Hematopoietic multipotent progenitor cell (in vitro differentiated cells): Measurements from ENCODE around the gene TSSK6. TPM values are rescaled to one million over a fixed set of nuclear protein-coding genes. Genes with fewer than 3 reads are reported as not detected.

ENCODE experiments used
- DNase-seq, 3 donors: peaks; one replicate each; pipeline ENCODE4 v3.0.0-alpha.2; 2011 to 2015; ENCODE audit warnings: low read depth in 2 of 3, low spot score in 2 of 3
- total RNA-seq: library from RNA; depleted of rRNA; stranded (reverse); fragments of >200 nt; gene quantifications from one replicate; pipeline ENCODE4 v1.2.3, GENCODE V29; 2012

TSSK6 gene
- total RNA-seq, 1 donor, result 5.4 TPM

DNA sequence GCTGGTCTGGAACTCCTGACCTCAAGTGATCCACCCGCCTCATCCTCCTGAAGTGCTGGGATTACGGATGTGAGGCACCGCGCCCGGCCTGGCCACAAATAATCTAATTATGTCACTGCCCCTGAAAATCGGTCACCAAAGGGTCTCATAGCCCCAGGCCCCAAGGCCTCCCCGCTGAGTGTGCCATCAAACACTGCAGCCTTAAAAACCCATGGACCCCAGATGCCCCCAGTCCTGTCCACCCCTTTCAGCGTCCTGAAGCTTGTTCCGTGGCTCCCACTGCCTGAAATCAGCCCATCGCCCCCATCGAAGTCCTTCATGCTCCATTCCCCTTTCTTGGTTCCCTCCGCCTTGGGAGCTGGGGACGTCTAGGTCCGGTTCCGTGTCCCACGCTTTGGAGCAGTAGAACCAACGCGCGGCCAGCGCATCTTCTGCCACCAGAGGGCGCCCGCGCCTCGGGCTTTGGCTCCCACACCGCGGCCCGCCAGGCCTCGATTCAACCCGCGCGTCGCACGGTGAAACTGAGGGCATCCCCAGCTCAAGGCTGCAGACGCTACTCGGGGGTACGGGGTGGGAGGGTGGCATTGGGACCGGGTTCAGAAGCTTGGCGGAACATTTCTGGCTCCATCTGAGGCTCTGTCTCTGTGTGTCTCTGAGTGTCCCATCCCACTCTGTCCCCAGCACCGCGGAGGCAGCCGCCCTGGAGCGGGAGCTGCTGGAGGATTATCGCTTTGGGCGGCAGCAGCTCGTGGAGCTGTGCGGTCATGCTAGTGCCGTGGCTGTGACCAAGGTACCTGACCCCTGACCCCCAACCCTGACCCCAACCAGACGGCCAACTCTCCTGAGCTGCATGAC, 16.8 kb upstream of the TSSK6 start:
- peak; percentile 68 to 86 (median 77) for DNase-seq

DNA sequence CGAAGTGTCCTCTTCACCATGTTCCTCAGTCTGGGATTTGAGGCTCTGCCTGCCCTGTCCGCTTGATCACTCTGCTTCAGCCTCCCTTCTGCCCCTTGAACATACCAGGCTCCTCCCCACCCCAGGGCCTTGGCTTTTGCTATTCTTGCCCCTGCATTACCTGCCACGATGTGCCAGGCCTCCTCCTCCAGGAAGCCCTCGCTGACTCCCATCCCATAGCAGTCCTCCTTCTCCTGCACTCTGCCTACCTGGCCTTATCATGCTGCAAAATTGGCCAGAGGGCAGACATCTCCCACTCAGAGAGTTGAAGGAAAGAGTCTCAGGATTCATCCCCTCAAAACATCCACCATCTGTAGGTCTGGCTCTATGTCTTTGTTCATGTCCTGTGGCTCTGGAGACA, 15.5 kb upstream of the TSSK6 start:
- no peak for DNase-seq

DNA sequence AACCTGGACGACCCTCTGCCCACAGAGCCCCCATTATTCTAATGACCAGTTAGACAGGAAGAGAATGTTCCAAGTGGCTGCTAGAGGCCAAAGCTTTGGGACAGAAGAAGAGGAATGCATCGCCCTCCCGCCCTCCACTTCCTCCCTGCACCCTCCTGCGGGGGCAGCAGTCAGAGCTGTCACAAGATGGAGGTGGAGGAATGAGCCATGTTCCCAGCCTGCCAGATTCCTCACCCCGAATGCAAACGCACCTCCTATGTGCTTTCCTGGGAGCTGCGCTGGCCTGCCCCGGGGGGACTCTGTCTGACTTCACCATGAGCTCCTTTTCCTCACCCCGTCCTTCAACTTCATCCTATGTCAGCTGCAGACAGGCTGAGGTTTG, 15.1 kb upstream of the TSSK6 start:
- no peak for DNase-seq

DNA sequence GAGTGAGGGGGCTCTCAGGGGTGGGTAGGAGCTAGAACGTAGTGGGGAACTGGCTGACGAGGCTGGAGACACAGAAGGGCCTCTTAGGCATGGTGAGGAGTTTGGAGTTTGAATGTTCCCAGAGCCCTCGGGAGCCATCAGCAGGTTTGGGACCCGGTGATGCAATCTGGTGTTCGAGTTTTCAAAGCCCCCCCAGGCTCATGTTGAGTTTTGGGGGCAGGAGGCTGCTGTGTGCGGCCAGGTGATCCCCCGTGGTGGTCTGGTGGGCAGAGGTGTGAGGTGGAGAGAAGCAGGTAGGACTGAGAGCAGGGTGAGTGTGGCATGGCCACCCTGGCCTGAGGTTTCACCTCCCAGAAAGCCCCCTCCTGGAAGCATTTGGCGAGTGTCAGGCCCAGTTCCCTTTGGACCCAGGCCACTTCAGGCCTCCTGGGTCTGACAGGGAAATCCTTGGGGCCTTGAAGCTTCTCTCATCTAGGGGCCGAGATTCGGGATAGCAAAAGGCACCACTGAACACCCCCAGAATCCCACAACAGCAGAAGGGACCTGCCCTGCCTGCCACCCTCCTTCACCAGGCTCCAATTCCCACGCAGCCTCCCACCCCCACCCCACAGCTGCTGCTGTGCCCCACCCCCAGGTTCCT, 14.6 kb upstream of the TSSK6 start:
- no peak for DNase-seq

DNA sequence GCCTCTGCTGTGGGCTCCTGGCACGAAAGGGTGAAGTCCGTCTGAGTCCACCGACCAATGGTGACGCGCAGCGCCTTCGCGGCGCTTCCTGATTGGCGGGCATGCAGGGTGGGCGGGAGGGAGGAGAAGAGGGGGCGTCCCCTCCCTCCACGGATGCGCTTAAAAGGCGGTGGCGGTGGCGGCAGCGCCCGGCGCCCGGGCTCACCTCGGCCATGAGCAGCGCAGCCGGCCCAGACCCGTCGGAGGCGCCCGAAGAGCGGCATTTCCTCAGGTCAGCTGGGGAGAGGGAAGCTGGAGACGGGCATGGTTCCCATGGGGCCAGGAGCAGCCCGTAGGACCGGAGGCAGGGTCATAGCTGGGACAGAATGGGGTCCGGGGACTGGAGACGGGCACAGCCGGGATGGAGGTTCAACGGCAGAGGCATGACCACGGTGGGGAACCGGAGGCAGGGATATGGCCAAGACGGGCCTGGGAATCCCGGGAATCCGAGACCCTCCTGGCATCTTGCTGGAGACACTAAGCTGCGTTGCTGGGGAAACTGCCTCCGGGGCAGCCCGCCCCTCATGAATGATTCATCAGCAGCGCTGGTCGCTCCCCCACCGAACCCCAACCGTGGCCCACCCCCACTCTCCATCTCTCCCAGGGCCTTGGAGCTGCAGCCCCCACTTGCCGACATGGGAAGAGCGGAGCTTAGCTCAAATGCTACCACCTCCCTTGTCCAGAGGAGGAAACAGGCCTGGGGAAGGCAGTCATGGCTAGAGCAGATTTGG, 13.6 kb upstream of the TSSK6 start, which contains the start of gene YJEFN3:
Gene YJEFN3 (plus strand): TSS at position 191 of the 770 bp plus-strand sequence. CDS start 22 bp downstream, at position 213.
- DNase-seq, result no peak

DNA sequence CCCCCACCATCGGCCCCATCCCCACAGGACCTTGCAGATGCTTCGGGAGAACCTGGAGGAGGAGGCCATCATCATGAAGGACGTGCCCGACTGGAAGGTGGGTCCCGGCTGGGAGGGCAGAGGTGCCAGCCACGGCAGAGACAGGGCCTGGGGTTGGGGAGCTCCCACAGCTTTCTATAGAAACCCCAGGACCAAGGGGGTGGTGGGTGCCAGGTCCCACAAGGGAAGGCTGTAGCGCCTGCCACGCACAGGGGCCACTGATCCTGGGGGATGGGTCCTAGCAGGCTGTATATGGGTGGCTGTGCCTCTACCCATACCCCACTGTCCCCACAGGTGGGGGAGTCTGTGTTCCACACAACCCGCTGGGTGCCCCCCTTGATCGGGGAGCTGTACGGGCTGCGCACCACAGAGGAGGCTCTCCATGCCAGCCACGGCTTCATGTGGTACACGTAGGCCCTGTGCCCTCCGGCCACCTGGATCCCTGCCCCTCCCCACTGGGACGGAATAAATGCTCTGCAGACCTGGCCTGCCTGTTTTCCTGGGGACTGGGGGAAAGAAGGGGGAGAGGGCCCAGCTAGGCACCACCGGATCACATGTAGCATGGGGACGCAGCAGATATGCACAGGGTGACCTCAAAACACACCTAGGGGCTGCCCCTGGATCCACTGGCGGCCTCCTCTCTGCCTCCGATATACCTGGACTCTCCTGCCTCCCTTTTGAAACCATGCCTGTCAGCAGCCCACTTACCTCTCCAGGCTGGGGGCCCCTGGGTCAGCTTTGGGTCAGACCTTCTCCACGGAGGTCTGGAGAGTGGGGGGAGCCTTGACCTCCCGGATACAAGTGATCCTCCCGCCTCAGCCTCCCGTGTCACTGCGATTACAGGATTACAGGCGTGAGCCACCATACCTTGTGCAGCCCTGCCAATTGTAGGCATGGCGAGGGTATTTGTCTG, 12.6 kb upstream of the TSSK6 start:
- no peak for DNase-seq

DNA sequence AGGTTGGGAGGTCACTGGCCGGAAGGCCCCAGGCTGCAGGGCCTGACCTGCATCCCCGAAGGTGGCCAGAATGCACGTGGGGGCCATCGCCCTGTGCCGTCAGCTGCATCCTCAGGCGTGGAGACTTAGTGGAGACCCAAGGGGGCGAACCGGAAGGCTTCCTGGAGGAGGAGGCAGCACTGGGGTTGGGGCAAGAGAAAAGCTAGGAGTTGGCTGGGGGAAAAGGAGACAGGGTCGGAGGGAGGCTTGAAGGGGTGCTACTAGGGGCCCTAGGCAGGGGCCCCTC, 12.0 kb upstream of the TSSK6 start:
- no peak for DNase-seq

DNA sequence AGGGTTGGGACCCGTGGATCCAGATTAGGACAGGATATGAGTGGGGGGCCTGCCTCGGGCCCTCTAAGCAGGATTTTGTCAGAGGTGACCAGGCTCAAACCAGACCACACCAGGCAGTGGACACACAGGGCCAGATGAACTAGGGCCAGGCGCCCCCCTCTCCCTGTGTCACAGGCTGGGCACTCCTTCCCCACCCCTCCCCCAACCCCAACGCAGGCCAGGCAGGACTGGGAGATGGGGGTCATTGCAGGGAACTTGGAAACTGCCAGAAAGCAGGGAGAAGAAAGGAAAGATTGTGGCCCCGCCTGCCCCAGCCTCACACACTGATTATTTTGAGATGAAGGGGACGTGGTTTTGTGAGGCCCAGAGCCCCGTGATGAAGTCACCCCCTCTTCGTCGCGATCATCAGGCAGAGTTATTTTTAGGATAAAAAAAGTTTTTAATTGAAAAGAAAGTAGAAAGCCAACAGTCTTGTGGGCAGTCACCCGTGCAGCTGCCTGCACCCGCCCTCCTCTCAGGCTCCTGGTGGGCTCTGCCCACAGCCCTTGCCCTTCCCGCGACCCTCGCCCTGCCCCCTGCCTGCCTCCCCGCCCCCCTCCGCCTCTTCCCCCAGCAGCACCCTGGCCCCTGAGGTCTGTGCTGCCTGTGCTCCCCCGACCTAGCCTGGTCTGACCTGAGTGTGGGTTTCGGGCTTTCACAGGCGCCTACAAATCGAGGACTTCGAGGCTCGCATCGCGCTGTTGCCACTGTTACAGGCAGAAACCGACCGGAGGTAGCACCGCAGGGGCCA, 11.4 kb upstream of the TSSK6 start:
- no peak for DNase-seq

DNA sequence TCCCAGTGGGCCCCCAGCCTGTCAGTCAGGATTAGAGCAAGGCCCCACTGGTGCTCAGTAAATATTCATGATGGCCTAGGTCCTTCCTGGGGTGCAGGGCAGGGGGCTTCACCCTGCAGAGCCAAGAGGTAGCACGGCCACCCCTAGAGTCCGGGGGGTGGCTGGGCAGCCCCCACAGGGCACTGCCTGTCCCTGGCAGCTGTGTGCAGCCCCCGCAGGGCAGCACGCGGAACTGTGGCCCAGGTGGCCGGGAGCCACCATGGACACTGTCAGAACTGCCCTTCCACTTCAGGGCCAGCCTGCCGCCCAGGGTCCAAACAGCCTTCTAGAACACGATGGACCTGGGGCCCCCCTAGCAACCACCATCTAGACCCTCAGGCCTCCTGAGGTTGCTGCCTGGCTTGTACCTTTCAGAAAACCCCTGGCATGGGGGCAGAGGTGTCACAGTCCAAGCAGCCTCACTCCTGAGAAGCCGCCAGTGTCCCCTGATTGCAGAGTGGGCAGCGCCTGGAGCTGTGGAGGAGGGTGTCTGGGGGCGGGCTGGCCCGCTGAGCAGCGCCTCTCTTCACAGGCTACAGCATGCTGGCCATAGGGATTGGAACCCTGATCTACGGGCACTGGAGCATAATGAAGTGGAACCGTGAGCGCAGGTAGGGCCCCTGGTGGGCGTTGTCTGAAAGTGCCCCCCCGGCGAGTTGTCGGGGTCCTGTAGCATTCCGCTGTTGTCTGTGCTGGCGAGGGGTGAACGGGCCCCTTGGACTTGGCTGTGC, 10.4 kb upstream of the TSSK6 start:
- DNase-seq, result no peak

DNA sequence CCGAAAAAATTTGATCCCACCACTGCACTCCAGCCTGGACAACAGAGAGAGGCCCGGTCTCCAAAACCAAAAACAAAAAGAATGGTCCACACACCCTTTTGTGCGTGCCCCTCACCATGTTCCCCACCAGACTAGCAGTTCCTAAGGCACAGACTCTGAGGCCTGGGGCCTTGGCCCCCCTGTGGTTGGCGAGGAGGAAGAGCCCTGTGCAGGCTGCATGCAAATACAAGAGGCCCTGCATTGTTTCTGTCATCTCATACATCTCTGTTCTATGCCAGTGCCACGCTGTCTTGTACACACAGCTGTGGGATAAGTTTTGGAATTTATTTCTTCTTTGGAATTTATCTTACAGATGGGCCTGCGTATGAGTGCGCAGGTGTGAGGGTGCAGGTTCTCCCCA, 8.7 kb upstream of the TSSK6 start:
- no peak for DNase-seq

DNA sequence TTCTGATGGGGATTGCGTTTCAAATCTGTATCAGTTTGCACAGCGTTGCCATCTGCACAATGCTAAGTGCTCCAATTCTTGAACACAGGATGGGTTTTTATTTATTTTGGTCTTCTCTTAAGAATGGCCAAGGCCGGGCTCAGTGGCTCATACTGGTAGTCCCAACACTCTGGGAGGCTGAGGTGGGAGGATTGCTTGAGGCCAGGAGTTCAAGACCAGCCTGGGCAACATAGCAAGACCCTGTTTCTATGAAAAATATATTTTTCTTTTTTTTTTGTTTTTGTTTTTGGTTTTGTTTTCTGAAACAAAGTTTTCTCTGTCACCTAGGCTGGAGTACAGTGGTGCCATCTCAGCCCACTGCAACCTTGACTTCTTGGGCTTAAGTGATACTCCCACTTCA, 7.8 kb upstream of the TSSK6 start:
- DNase-seq, result no peak

DNA sequence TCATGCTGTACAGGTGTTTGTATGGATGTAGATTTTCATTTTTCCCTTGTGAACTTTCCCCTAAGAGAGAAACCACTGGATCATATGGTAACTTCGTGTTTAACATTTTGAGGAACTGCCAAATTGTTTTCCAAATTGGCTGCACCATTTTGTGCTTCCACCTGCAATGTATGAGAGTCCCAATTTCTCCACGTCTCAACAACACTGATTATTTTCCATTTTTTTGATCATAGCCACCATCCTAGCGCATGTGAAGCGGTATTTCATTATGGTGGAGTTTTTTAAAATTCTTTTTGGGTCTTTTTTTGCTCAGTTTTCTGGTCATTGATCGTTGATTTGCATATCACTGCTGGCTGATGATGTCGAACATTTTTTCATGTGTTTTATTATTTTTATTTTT, 5.6 kb upstream of the TSSK6 start:
- no peak for DNase-seq

DNA sequence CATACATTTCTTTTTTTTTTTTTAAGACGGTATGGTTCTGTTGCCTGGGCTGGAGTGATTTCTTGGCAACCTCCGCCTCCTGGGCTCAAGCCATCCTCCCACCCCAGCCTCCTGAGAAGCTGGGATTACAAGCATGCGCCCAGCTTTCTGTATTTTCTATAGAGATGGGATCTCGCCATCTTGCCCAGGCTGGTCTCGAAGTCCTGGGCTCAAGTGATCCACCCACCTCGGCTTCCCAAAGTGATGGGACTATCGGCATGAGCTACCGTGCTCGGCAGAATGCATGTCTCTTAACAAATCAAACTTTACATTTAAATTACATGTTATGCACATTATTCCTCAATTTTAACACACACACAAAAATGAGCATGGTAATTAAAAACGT, 1.9 kb upstream of the TSSK6 start:
- no peak for DNase-seq

DNA sequence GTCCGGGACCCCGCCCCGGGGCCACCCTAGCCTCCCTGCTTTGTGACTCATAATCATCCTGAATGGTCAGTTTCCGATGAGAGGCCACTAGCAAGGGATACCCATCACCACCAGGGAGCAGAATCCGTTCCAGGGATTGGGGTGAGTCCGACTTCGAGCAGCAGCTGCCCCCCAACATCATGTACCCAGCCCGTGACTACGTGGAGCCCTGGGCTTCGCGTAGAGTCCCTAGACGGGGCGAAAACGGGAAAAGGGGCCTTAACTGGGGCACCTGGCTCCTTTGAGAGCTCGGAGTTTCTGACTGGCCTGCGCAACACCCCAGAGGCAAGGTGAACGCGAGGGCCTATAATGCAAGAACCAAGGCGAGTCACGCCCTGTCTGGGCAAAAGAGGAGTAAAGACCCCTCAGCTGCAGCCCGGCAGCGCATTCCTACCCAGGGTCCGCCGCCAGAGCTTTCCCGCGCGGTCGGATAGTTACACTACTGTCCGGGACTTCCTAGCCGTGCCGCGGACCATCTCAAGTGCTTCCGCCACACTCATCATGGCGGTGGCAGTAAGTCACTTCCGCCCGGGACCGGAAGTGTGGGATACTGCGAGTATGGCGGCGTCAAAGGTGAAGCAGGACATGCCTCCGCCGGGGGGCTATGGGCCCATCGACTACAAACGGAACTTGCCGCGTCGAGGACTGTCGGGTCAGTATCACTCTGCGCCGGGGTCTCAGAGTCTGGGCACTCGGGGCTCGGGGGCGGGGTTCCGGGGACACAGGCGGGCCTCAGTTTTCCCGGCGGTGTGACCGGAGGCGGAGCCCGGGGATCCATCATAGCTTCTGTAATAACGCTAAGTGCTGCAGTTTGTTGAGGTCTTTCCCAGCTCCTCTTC, 533 bp upstream of the TSSK6 start, which contains the start of gene NDUFA13:
Gene NDUFA13 (plus strand): TSS at position 584 of the 878 bp plus-strand sequence. CDS start 14 bp downstream, at position 598.
- DNase-seq, result peak; percentile 91 to 96 (median 95)

DNA sequence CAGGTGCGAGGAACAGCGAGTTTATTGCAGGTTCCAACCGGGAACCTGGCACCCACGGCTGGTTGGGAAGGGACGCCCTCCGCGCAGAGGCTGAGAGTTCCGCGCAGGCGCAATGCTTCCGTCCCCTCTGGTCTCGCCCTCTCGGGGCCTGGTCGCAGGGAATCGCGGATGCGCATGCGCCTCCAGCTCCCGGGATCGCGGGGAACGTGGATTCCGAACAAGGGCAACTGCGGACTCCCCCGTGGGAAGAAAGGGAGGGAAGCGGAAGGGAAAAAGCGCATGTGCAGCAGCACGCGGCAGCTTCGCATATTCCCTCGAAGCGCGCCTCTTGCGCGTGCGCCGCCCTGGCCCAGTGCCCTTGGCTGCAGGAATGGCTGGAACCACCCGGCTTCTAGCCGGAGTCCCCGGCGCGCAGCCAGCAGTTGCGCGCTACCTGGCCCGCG, 1.1 kb downstream of the TSSK6 start:
- peak in 1 of 3 donors; percentile 33 for DNase-seq

DNA sequence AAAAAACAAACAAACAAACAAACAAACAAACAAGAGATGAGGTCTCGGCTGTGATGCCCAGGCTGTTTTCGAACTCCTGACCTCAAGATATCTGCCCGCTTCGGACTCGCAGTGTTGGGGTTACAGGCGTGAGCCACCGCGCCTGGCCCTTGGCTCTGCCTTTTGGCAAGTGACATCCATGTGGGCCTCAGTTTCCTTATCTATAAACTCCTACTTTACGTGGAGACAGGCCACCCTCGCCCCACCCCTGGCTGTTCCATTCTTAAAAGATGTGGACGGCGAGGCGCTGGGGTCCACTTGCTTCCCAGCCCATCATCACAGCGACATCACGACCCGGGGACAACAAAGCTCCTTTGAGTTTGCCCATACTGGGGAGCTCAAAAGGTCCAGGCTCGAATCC, 1.7 kb downstream of the TSSK6 start:
- DNase-seq, result no peak

DNA sequence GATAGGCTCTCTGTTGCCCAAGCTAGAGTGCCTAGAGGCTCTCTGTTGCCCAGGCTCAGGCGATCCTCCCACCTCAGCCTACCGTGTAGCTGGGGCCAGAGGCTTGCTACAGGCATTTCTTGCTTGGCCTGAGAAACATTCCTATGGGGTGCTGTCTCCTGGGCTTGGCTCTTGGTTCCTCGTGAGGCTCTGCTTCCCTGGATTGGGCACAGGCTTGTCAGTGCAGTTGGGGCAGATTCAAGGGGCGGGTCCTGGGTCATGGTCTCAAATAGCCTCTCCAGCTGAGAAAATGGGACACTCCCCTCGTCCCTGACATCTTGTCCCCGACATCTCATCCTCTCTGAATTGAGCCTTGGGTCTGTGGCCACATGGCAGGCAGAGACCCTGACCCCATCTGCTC, 4.9 kb downstream of the TSSK6 start:
- no peak for DNase-seq

DNA sequence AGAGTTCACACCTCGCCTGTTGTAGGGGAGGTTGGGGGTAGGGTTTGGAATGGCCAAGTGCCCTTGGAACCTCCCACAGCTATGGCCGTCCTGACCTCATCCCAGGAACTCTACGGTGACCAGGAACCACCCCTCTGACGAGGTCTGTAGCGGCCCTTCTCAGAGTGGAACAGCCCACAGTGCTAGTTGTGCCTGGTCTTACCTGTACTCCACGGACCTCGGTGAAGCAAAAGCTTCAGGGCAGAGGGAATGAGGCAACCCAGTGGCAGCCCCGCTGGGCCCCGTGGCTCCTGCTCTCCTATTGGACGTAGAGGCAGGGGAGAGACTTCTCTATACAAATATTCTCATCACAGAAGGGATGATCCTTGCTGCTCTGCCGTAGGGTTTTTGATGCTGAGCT, 7.1 kb downstream of the TSSK6 start:
- DNase-seq, result no peak
